ENCODE results near the gene APPBP2. TPM values are rescaled to one million over a fixed set of nuclear protein-coding genes. Genes with fewer than 3 reads are reported as not detected.

Gene APPBP2
- total and polyA plus RNA-seq, 2 of the 8 experiments (the other 6 are each of a cell fraction or from before 2014, with no cell fraction given) = 3.3 to 18.0 TPM

DNA sequence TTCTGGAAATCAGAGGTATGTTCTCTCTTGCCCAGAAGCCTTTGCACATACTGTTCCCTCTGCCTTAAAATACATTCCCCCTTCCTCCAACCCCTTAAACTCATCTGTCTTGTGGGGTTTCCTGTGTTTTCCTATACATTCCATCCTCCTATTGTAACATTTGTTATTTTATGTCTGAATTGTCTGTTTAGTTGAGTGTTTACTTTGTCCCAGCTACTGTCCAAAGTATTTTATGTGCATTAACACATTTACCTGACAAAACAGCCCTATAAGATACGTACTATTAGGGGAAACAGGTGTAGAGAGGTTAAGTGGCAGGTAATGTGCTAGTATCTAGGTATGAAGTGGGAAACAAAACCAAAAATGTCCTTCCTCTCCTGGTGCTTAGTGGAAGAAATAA lies 61.7 kb downstream of the APPBP2 start (continued):
- TF ChIP-seq, protein P1, sequence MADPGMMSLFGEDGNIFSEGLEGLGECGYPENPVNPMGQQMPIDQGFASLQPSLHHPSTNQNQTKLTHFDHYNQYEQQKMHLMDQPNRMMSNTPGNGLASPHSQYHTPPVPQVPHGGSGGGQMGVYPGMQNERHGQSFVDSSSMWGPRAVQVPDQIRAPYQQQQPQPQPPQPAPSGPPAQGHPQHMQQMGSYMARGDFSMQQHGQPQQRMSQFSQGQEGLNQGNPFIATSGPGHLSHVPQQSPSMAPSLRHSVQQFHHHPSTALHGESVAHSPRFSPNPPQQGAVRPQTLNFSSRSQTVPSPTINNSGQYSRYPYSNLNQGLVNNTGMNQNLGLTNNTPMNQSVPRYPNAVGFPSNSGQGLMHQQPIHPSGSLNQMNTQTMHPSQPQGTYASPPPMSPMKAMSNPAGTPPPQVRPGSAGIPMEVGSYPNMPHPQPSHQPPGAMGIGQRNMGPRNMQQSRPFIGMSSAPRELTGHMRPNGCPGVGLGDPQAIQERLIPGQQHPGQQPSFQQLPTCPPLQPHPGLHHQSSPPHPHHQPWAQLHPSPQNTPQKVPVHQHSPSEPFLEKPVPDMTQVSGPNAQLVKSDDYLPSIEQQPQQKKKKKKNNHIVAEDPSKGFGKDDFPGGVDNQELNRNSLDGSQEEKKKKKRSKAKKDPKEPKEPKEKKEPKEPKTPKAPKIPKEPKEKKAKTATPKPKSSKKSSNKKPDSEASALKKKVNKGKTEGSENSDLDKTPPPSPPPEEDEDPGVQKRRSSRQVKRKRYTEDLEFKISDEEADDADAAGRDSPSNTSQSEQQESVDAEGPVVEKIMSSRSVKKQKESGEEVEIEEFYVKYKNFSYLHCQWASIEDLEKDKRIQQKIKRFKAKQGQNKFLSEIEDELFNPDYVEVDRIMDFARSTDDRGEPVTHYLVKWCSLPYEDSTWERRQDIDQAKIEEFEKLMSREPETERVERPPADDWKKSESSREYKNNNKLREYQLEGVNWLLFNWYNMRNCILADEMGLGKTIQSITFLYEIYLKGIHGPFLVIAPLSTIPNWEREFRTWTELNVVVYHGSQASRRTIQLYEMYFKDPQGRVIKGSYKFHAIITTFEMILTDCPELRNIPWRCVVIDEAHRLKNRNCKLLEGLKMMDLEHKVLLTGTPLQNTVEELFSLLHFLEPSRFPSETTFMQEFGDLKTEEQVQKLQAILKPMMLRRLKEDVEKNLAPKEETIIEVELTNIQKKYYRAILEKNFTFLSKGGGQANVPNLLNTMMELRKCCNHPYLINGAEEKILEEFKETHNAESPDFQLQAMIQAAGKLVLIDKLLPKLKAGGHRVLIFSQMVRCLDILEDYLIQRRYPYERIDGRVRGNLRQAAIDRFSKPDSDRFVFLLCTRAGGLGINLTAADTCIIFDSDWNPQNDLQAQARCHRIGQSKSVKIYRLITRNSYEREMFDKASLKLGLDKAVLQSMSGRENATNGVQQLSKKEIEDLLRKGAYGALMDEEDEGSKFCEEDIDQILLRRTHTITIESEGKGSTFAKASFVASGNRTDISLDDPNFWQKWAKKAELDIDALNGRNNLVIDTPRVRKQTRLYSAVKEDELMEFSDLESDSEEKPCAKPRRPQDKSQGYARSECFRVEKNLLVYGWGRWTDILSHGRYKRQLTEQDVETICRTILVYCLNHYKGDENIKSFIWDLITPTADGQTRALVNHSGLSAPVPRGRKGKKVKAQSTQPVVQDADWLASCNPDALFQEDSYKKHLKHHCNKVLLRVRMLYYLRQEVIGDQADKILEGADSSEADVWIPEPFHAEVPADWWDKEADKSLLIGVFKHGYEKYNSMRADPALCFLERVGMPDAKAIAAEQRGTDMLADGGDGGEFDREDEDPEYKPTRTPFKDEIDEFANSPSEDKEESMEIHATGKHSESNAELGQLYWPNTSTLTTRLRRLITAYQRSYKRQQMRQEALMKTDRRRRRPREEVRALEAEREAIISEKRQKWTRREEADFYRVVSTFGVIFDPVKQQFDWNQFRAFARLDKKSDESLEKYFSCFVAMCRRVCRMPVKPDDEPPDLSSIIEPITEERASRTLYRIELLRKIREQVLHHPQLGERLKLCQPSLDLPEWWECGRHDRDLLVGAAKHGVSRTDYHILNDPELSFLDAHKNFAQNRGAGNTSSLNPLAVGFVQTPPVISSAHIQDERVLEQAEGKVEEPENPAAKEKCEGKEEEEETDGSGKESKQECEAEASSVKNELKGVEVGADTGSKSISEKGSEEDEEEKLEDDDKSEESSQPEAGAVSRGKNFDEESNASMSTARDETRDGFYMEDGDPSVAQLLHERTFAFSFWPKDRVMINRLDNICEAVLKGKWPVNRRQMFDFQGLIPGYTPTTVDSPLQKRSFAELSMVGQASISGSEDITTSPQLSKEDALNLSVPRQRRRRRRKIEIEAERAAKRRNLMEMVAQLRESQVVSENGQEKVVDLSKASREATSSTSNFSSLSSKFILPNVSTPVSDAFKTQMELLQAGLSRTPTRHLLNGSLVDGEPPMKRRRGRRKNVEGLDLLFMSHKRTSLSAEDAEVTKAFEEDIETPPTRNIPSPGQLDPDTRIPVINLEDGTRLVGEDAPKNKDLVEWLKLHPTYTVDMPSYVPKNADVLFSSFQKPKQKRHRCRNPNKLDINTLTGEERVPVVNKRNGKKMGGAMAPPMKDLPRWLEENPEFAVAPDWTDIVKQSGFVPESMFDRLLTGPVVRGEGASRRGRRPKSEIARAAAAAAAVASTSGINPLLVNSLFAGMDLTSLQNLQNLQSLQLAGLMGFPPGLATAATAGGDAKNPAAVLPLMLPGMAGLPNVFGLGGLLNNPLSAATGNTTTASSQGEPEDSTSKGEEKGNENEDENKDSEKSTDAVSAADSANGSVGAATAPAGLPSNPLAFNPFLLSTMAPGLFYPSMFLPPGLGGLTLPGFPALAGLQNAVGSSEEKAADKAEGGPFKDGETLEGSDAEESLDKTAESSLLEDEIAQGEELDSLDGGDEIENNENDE (IDR thresholded peaks at IDR 0.05; ENCODE audit: insufficient replicate concordance, low read length) = no peak
- TF ChIP-seq EGR1 (IDR thresholded peaks at IDR 0.05; ENCODE audit: borderline replicate concordance, low read depth, low read length) = no peak
- no peak for TF ChIP-seq TEAD4 (IDR thresholded peaks at IDR 0.05; ENCODE audit: low read depth, low read length)
- TF ChIP-seq ASH2L (IDR thresholded peaks at IDR 0.05; ENCODE audit: low read length) = no peak
- TF ChIP-seq, protein P2, sequence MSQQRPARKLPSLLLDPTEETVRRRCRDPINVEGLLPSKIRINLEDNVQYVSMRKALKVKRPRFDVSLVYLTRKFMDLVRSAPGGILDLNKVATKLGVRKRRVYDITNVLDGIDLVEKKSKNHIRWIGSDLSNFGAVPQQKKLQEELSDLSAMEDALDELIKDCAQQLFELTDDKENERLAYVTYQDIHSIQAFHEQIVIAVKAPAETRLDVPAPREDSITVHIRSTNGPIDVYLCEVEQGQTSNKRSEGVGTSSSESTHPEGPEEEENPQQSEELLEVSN (IDR thresholded peaks at IDR 0.05) = no peak
- no peak for TF ChIP-seq ZNF274 (IDR thresholded peaks at IDR 0.05; ENCODE audit: borderline replicate concordance, extremely low read depth, low read length)
- TF ChIP-seq JUND (IDR thresholded peaks at IDR 0.05; ENCODE audit: low read length) = no peak
- TF ChIP-seq BRCA1 (IDR thresholded peaks at IDR 0.05; ENCODE audit: low read depth, low read length) = no peak
- TF ChIP-seq POLR2AphosphoS5 (IDR thresholded peaks at IDR 0.05; ENCODE audit: low read depth, low read length) = no peak

Data from H1 (cell line).